Measurements from ENCODE around the gene VGF.
"Not testable (repeated sequence)": the region's sequence is repeated elsewhere in the genome, so short reads cannot be mapped to it uniquely, and the experiment has no call there.

VGF gene

DNA sequence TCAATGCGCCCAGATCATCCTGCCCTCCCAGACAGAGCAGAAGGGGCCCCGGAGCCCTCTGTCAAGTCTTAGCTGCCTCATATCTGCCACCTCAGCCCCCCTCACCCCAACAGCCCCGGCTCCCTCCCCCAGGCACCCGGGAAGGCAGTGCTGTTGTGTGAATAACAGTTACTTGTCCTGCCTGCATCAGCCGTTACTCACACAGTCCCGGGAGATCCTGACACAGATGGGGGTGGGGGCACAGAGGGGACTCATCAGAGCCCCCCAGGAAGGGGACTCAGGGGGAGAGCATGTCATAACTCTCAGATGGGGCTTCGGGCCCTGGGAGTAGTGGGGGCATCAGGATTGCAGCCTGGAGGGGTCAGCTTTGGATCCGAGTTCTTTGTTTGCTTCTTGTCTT lies 50.9 kb downstream of the VGF start:
- DNase-seq: no peak

- DNase-seq: no peak
These were observed 51.5 kb downstream of the VGF start for GRCh38 chr7:101113836-101114235.

GRCh38 chr7:101113140-101113539 lies 52.2 kb downstream of the VGF start:
- not testable (repeated sequence) for DNase-seq
